EH (cell line): ENCODE measurements around the gene RPL36.

Source experiments
- DNase-seq: peaks from one replicate; pipeline ENCODE4 v3.0.0-alpha.2; 2015; ENCODE audit warnings: low read depth

Gene RPL36

GRCh38 chr19:5690125-5690954 lies at the start of gene RPL36:
TSS of gene RPL36 (plus strand) at chr19:5690295. CDS start at chr19:5690508, 213 bp downstream.
- peak; percentile 96 for DNase-seq

- DNase-seq, result no peak
These were observed 48.9 kb upstream of the RPL36 start for GRCh38 chr19:5641171-5641570.

- DNase-seq, result no peak
These were observed 47.9 kb upstream of the RPL36 start for GRCh38 chr19:5642204-5642603.

GRCh38 chr19:5643060-5643459 lies 47.0 kb upstream of the RPL36 start:
- DNase-seq, result no peak

- peak; percentile 48 for DNase-seq
These were observed 46.1 kb upstream of the RPL36 start for GRCh38 chr19:5644037-5644436.

- no peak for DNase-seq
These were observed 44.7 kb upstream of the RPL36 start for GRCh38 chr19:5645409-5645808.

GRCh38 chr19:5646703-5647102 lies 43.4 kb upstream of the RPL36 start:
- DNase-seq, result no peak

GRCh38 chr19:5648464-5648863 lies 41.6 kb upstream of the RPL36 start:
- no peak for DNase-seq

GRCh38 chr19:5651361-5651760 lies 38.7 kb upstream of the RPL36 start:
- no peak for DNase-seq

GRCh38 chr19:5652261-5652660 lies 37.8 kb upstream of the RPL36 start:
- no peak for DNase-seq

GRCh38 chr19:5654931-5655330 lies 35.2 kb upstream of the RPL36 start:
- DNase-seq, result no peak

- DNase-seq, result no peak
These were observed 34.7 kb upstream of the RPL36 start for GRCh38 chr19:5655412-5655811.

- DNase-seq, result no peak
These were observed 28.6 kb upstream of the RPL36 start for GRCh38 chr19:5661483-5661882.

- no peak for DNase-seq
These were observed 26.2 kb upstream of the RPL36 start for GRCh38 chr19:5663904-5664303.

- no peak for DNase-seq
These were observed 25.6 kb upstream of the RPL36 start for GRCh38 chr19:5664515-5664914.

- peak; percentile 76 for DNase-seq
These were observed 24.1 kb upstream of the RPL36 start for GRCh38 chr19:5665781-5666513.

- no peak for DNase-seq
These were observed 23.0 kb upstream of the RPL36 start for GRCh38 chr19:5666921-5667610.

GRCh38 chr19:5667751-5668271 lies 22.3 kb upstream of the RPL36 start:
- DNase-seq, result no peak

- DNase-seq, result no peak
These were observed 20.9 kb upstream of the RPL36 start for GRCh38 chr19:5669212-5669611.

- DNase-seq, result no peak
These were observed 18.5 kb upstream of the RPL36 start for GRCh38 chr19:5671600-5671999.

- DNase-seq, result no peak
These were observed 17.2 kb upstream of the RPL36 start for GRCh38 chr19:5672708-5673459.

- DNase-seq, result no peak
These were observed 16.3 kb upstream of the RPL36 start for GRCh38 chr19:5673752-5674151.
